Panc1 (cell line): ENCODE measurements around the gene VMO1. TPM values are rescaled to one million over a fixed set of nuclear protein-coding genes. Genes with fewer than 3 reads are reported as not detected.

Experiments used
- ATAC-seq: fragments of 200-7000 bp; cut with Tn5 transposase; 2 replicates; pipeline ENCODE4 v1.9.1; 2020; ENCODE audit warnings: mild to moderate bottlenecking, moderate library complexity
- BruUV-seq: library from RNA; stranded (reverse); fragments of 400-500 nt; replicated peaks from 2 replicates; lab custom pipeline; 2021; lab: Mats Ljungman, UMichigan
- CTCF ChIA-PET: fragments of 300-600 bp; sonication (Branson Sonifier 250); formaldehyde crosslinking; loops from one replicate; lab custom pipeline; 2022; ENCODE audit warnings: antibody characterized with exemption; lab: Charles Lee
- POLR2A ChIA-PET: fragments of 300-600 bp; sonication (Branson Sonifier 250); formaldehyde crosslinking; loops from one replicate; lab custom pipeline; 2022; ENCODE audit warnings: antibody characterized with exemption; lab: Charles Lee
- DNase-seq: peaks from one replicate; pipeline ENCODE4 v3.0.0-alpha.2; 2010; ENCODE audit warnings: low read depth, low spot score
- H3K27ac ChIP-seq: 2 replicates; pipeline ENCODE4 v1.5.1; 2011; ENCODE audit warnings: mild to moderate bottlenecking, low read length, inconsistent platforms
- H3K27me3 ChIP-seq: fragments of 200-500 bp; sonication (Bioruptor generic); 2 replicates; pipeline ENCODE4 v1.6.0; 2014; ENCODE audit warnings: low read length, inconsistent platforms; ENCODE audit not compliant: control insufficient read depth, insufficient read depth
- H3K36me3 ChIP-seq: fragments of 200-500 bp; sonication (Bioruptor generic); 2 replicates; pipeline ENCODE4 v1.5.1; 2014; ENCODE audit warnings: inconsistent platforms, mild to moderate bottlenecking, low read length, moderate library complexity; ENCODE audit not compliant: control insufficient read depth, insufficient read depth
- H3K4me1 ChIP-seq: 2 replicates; pipeline ENCODE4 v1.5.1; 2011; ENCODE audit warnings: inconsistent platforms, mild to moderate bottlenecking, low read length, moderate library complexity; ENCODE audit not compliant: control insufficient read depth, insufficient read depth
- H3K4me3 ChIP-seq, 2 experiments: 2 replicates each; pipeline ENCODE4 v1.5.1; 2011 to 2012; ENCODE audit warnings: low read depth in 2 of 2, low read length in 2 of 2, mild to moderate bottlenecking in 2 of 2, inconsistent platforms in 1 of 2, moderate library complexity in 1 of 2
- H3K9me3 ChIP-seq: fragments of 200-500 bp; sonication (Bioruptor generic); 2 replicates; pipeline ENCODE4 v1.5.1; 2014; ENCODE audit warnings: low read depth, mild to moderate bottlenecking, inconsistent platforms, low read length, moderate library complexity; ENCODE audit not compliant: control insufficient read depth, insufficient read depth
- POLR2AphosphoS5 ChIP-seq: IDR thresholded peaks from 2 replicates; pipeline ENCODE4 v1.6.1; 2012; ENCODE audit warnings: mild to moderate bottlenecking, low read depth, low read length, moderate library complexity
- REST ChIP-seq, 2 experiments: IDR thresholded peaks; 2 replicates each; pipeline ENCODE4 v1.6.1; 2011 to 2012; ENCODE audit warnings: low read depth in 2 of 2, control low read depth in 1 of 2, low read length in 1 of 2, mild to moderate bottlenecking in 1 of 2, moderate library complexity in 1 of 2; ENCODE audit not compliant: insufficient read depth in 1 of 2
- SIN3A ChIP-seq: IDR thresholded peaks from 2 replicates; pipeline ENCODE4 v1.6.1; 2012; ENCODE audit warnings: low read depth, mild to moderate bottlenecking, low read length, moderate library complexity, borderline replicate concordance; ENCODE audit not compliant: insufficient read depth
- TCF7L2 ChIP-seq: IDR thresholded peaks from 2 replicates; pipeline ENCODE4 v1.6.1; 2011; ENCODE audit warnings: mild to moderate bottlenecking, low read depth, low read length, inconsistent platforms
- in situ Hi-C: cut with HindIII; loops from 2 replicates; pipeline ENCODE4 v1.10.0; 2016; ENCODE audit warnings: low sequenced_read_pairs, low pct_unique_long_range_greater_than_20kb
- intact Hi-C: fragments of 100-400 bp; cut with micrococcal nuclease; formaldehyde crosslinking; loops from one replicate; pipeline ENCODE4 v1.10.0; 2022; ENCODE audit not compliant: unreplicated experiment
- total RNA-seq: library from RNA; stranded (reverse); gene quantifications from one replicate; pipeline ENCODE4 v1.2.1, GENCODE V29; 2021; ENCODE audit not compliant: unreplicated experiment
- TF ChIP-seq, protein P1 (sequence below): fragments of 450-650 bp; IDR thresholded peaks from 2 replicates; pipeline ENCODE4 v1.5.1; 2017; ENCODE audit warnings: mild to moderate bottlenecking

The VMO1 gene
- total RNA-seq, 1 experiment from 2014 or later, result 0.49 TPM

DNA sequence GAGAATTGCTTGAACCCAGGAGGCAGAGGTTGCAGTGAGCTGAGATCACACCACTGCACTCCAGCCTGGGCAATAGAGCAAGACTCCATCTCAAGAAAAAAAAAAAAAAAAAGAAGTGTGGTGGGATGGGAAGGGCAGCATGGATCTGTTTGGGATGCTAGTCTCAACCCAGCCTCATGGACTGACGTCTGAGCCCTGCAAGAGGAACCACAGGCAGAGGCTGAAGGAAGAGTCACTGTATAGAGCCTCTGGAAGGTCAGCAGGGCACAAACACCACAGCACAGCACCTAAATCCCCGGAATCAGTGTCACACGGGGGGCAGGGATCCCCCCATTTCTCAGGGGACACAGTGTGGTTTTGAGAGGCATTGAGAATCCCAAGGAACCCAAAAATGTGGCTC is 35.6 kb downstream of the VMO1 start:
- Histone ChIP-seq H3K27me3 (peaks cover 2% of the 10 kb centered on the region), H3K36me3 (no peaks in the 10 kb centered on the region), H3K27ac (no peak overlapping the region), H3K9me3 (no peaks in the 10 kb centered on the region), H3K4me3 (no peak overlapping the region), H3K4me1 (no peaks in the 10 kb centered on the region)
- ATAC-seq (no peak), DNase-seq (no peak)
- no TSS peak for BruUV-seq
- ChIA-PET CTCF (no interaction called here), POLR2A (no interaction called here)
- intact Hi-C loops, result no loop called here
- in situ Hi-C loops, result no loop called here
- no peak for TF ChIP-seq POLR2AphosphoS5
- TF ChIP-seq TCF7L2, result no peak
- TF ChIP-seq REST (IDR thresholded peaks at IDR 0.05; ENCODE audit: insufficient read depth in 1 of 2, low read depth in 2 of 2, low read length in 1 of 2), result no peak
- TF ChIP-seq, protein P1, sequence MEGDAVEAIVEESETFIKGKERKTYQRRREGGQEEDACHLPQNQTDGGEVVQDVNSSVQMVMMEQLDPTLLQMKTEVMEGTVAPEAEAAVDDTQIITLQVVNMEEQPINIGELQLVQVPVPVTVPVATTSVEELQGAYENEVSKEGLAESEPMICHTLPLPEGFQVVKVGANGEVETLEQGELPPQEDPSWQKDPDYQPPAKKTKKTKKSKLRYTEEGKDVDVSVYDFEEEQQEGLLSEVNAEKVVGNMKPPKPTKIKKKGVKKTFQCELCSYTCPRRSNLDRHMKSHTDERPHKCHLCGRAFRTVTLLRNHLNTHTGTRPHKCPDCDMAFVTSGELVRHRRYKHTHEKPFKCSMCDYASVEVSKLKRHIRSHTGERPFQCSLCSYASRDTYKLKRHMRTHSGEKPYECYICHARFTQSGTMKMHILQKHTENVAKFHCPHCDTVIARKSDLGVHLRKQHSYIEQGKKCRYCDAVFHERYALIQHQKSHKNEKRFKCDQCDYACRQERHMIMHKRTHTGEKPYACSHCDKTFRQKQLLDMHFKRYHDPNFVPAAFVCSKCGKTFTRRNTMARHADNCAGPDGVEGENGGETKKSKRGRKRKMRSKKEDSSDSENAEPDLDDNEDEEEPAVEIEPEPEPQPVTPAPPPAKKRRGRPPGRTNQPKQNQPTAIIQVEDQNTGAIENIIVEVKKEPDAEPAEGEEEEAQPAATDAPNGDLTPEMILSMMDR, result no peak
- TF ChIP-seq SIN3A, result no peak

DNA sequence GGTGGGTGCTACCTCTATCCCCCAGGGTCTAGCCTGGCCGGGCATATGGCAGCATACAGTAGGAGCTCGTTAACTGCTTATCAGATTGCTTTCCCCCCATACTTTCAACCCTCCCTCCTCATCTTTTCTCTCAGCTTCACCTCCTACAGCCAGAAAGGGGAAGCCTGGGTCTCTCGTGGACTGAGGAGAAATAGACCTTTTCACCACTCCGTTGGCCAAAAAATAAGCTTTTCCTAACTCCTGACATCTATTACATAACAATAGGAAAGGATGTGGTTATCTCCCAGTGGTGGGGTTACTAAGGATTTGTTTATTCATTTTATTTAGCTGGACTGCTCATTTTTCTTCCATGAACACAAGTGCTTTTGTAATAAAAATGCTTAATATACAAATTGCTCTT is 37.5 kb downstream of the VMO1 start:
- Histone ChIP-seq H3K9me3 (no peaks in the 10 kb centered on the region), H3K4me1 (no peaks in the 10 kb centered on the region), H3K36me3 (no peaks in the 10 kb centered on the region), H3K27ac (no peak overlapping the region), H3K4me3 (no peak overlapping the region), H3K27me3 (peaks cover 2% of the 10 kb centered on the region)
- no peak for ATAC-seq
- intact Hi-C loops, result no loop called here
- ChIA-PET CTCF (no interaction called here), POLR2A (no interaction called here)
- in situ Hi-C loops, result no loop called here
- BruUV-seq, result no TSS peak
- no peak for DNase-seq
- TF ChIP-seq, protein P1, result no peak
- TF ChIP-seq SIN3A (no peak), REST (IDR thresholded peaks at IDR 0.05; ENCODE audit: insufficient read depth in 1 of 2, low read depth in 2 of 2, low read length in 1 of 2) (no peak), TCF7L2 (no peak)
